GM10266 (cell line): ENCODE results near the gene TSHZ3.

Experiments
- DNase-seq: peaks from one replicate; pipeline ENCODE4 v3.0.0; 2012; ENCODE audit errors: extremely low spot score
- CTCF ChIP-seq: IDR thresholded peaks from 2 replicates; pipeline ENCODE4 v1.5.1; 2012; ENCODE audit warnings: mild to moderate bottlenecking, low read depth; ENCODE audit not compliant: control insufficient read depth, insufficient read depth; ENCODE audit errors: missing control alignments

The TSHZ3 gene

GRCh38 chr19:31257426-31258130 lies 91.7 kb downstream of the TSHZ3 start:
- no peak for TF ChIP-seq CTCF
- DNase-seq, result no peak

- no peak for DNase-seq
- TF ChIP-seq CTCF, result no peak
Observed at GRCh38 chr19:31257025-31257424, 92.2 kb downstream of the TSHZ3 start.

GRCh38 chr19:31256593-31256960 lies 92.7 kb downstream of the TSHZ3 start:
- no peak for TF ChIP-seq CTCF
- no peak for DNase-seq

- DNase-seq, result no peak
Observed at GRCh38 chr19:31255831-31256592, 93.2 kb downstream of the TSHZ3 start.

GRCh38 chr19:31255174-31255799 lies 93.9 kb downstream of the TSHZ3 start:
- TF ChIP-seq CTCF, result no peak
- DNase-seq, result no peak

More at GRCh38 chr19:31255831-31256592, 93.2 kb downstream of the TSHZ3 start:
- TF ChIP-seq CTCF, result no peak

- no peak for TF ChIP-seq CTCF
- DNase-seq, result no peak
Observed at GRCh38 chr19:31254611-31255010, 94.6 kb downstream of the TSHZ3 start.

GRCh38 chr19:31254180-31254551 lies 95.1 kb downstream of the TSHZ3 start:
- TF ChIP-seq CTCF, result no peak
- no peak for DNase-seq
